Upper lobe of right lung (tissue), 1 donor: Measurements from ENCODE around the gene TSPEAR. TPM values are rescaled to one million over a fixed set of nuclear protein-coding genes. Genes with fewer than 3 reads are reported as not detected.

Source experiments
- ATAC-seq: fragments of 200-7000 bp; cut with Tn5 transposase; one replicate; pipeline ENCODE4 v1.9.1; 2020; ENCODE audit warnings: mild to moderate bottlenecking, moderate library complexity
- DNase-seq: peaks from one replicate; pipeline ENCODE4 v3.0.0-alpha.2; 2020
- H3K27ac ChIP-seq: fragments of 200-600 bp; one replicate; pipeline ENCODE4 v1.8.0; 2022
- H3K27me3 ChIP-seq: fragments of 200-600 bp; one replicate; pipeline ENCODE4 v1.8.0; 2022; ENCODE audit warnings: mild to moderate bottlenecking
- H3K36me3 ChIP-seq: fragments of 200-600 bp; one replicate; pipeline ENCODE4 v1.8.0; 2022
- H3K4me1 ChIP-seq: fragments of 200-600 bp; one replicate; pipeline ENCODE4 v1.8.0; 2022
- H3K4me3 ChIP-seq: fragments of 200-600 bp; one replicate; pipeline ENCODE4 v1.8.0; 2022; ENCODE audit warnings: mild to moderate bottlenecking
- H3K9me3 ChIP-seq: fragments of 200-600 bp; one replicate; pipeline ENCODE4 v1.8.0; 2022
- CTCF ChIP-seq: fragments of 200-600 bp; IDR thresholded peaks from one replicate; pipeline ENCODE4 v1.8.0; 2022; ENCODE audit warnings: antibody characterized with exemption
- intact Hi-C: fragments of 100-400 bp; cut with DNase I; formaldehyde crosslinking; loops from one replicate; pipeline ENCODE4 v1.11.0; 2022
- total RNA-seq: library from RNA; stranded (reverse); fragmentation: NEBNext Ultra II Directional; extraction: Animal tissue kit (Norgen Biotek cat#: 25700); gene quantifications from one replicate; pipeline ENCODE4 v1.2.1, GENCODE V29; 2021
- donor health status: DM: no; HTN: yes; CAD: no; lungs with severe emphysema.

TSPEAR gene
- total RNA-seq, 1 donor from 2014 or later: 0.23 TPM

GRCh38 chr21:44449473-44450363 is 261.7 kb downstream of the TSPEAR start:
- intact Hi-C loops: no loop called here
- ATAC-seq: peak; percentile 23
- Histone ChIP-seq H3K9me3 (no peaks in the 10 kb centered on the region), H3K4me1 (no peaks in the 10 kb centered on the region), H3K36me3 (no peaks in the 10 kb centered on the region), H3K27me3 (peaks cover 17% of the 10 kb centered on the region), H3K4me3 (no peak overlapping the region), H3K27ac (no peak overlapping the region)
- no peak for TF ChIP-seq CTCF
- DNase-seq: no peak

- Histone ChIP-seq H3K4me3 (no peak overlapping the region), H3K4me1 (no peaks in the 10 kb centered on the region), H3K9me3 (no peaks in the 10 kb centered on the region), H3K27ac (no peak overlapping the region), H3K36me3 (no peaks in the 10 kb centered on the region), H3K27me3 (peaks cover 17% of the 10 kb centered on the region)
- intact Hi-C loops: no loop called here
- TF ChIP-seq CTCF: no peak
- DNase-seq (no peak), ATAC-seq (no peak)
Observed at GRCh38 chr21:44448651-44449131, 262.7 kb downstream of the TSPEAR start.

Other genes with a start within 250 kb of the TSPEAR start
- not detected for gene KRTAP10-1, start 171.4 kb downstream of the TSPEAR start, total RNA-seq
- gene KRTAP10-2, start 160.1 kb downstream of the TSPEAR start, total RNA-seq: not detected
- not detected for gene KRTAP10-3, start 152.8 kb downstream of the TSPEAR start, total RNA-seq
- not detected for gene KRTAP10-4, start 137.8 kb downstream of the TSPEAR start, total RNA-seq
- not detected for gene KRTAP10-5, start 131.0 kb downstream of the TSPEAR start, total RNA-seq
- gene KRTAP10-6, start 119.1 kb downstream of the TSPEAR start, total RNA-seq: not detected
- not detected for gene KRTAP10-7, start 111.0 kb downstream of the TSPEAR start, total RNA-seq
- gene KRTAP10-8, start 99.5 kb downstream of the TSPEAR start, total RNA-seq: not detected
- gene KRTAP10-9, start 84.5 kb downstream of the TSPEAR start, total RNA-seq: not detected
- not detected for gene KRTAP10-10, start 74.2 kb downstream of the TSPEAR start, total RNA-seq
- not detected for gene KRTAP10-11, start 65.2 kb downstream of the TSPEAR start, total RNA-seq
- gene KRTAP12-4, start 56.9 kb downstream of the TSPEAR start, total RNA-seq: not detected
- not detected for gene KRTAP12-3, start 53.6 kb downstream of the TSPEAR start, total RNA-seq
- gene KRTAP12-2, start 44.6 kb downstream of the TSPEAR start, total RNA-seq: not detected
- gene KRTAP12-1, start 29.4 kb downstream of the TSPEAR start, total RNA-seq: not detected
- gene KRTAP10-12, start 14.4 kb downstream of the TSPEAR start, total RNA-seq: not detected
- gene UBE2G2, start 90.2 kb upstream of the TSPEAR start, total RNA-seq: 78.8 TPM
- gene SUMO3, start 106.5 kb upstream of the TSPEAR start, total RNA-seq: 85.0 TPM
- gene PTTG1IP, start 162.1 kb upstream of the TSPEAR start, total RNA-seq: 244 TPM
- 370 TPM for gene ITGB2, start 209.3 kb upstream of the TSPEAR start, total RNA-seq
- 22.8 TPM for gene SLX9, start 228.5 kb upstream of the TSPEAR start, total RNA-seq